Bronchial epithelial cell (primary cell): ENCODE data around the gene SEMA6A. TPM values are rescaled to one million over a fixed set of nuclear protein-coding genes. Genes with fewer than 3 reads are reported as not detected.

Experiments used
- DNase-seq: peaks from one replicate; pipeline ENCODE4 v3.0.0-alpha.2; 2010; ENCODE audit warnings: low read depth
- FAIRE-seq: peaks from 2 replicates; lab custom pipeline; 2011; peaks lifted over from hg19 to GRCh38; lab: Jason Lieb, UNC
- H3K27me3 ChIP-seq: 2 replicates; pipeline ENCODE4 v1.5.1; 2011; ENCODE audit warnings: low read length; ENCODE audit not compliant: control insufficient read depth, insufficient read depth
- H3K36me3 ChIP-seq: 2 replicates; pipeline ENCODE4 v1.5.1; 2011; ENCODE audit warnings: low read length; ENCODE audit not compliant: control insufficient read depth, insufficient read depth
- H3K4me3 ChIP-seq: 2 replicates; pipeline ENCODE4 v1.5.1; 2011; ENCODE audit warnings: mild to moderate bottlenecking, low read depth, low read length, control low read depth
- CTCF ChIP-seq: IDR thresholded peaks from 2 replicates; pipeline ENCODE4 v1.5.1; 2011; ENCODE audit warnings: mild to moderate bottlenecking, moderate library complexity, low read length, control low read depth, inconsistent platforms; ENCODE audit not compliant: insufficient read depth, severe bottlenecking
- total RNA-seq: library from RNA; depleted of rRNA; stranded (reverse); fragments of >200 nt; gene quantifications from 2 replicates; pipeline ENCODE4 v1.2.1, GENCODE V29; 2014

Gene SEMA6A
- total RNA-seq, 1 donor from 2014 or later, result 0.53 TPM

- TF ChIP-seq CTCF, result no peak
- no peaks in the 10 kb centered on the region for H3K36me3 ChIP-seq
- FAIRE-seq, result no peak
- no peak for DNase-seq
- H3K4me3 ChIP-seq, result no peak overlapping the region
- no peaks in the 10 kb centered on the region for H3K27me3 ChIP-seq
Measured at GRCh38 chr5:116401576-116401975, 173.0 kb downstream of the SEMA6A start.

- Histone ChIP-seq H3K36me3 (no peaks in the 10 kb centered on the region), H3K27me3 (no peaks in the 10 kb centered on the region), H3K4me3 (no peak overlapping the region)
- no peak for TF ChIP-seq CTCF
- FAIRE-seq (no peak), DNase-seq (no peak)
Measured at GRCh38 chr5:116396476-116397099, 178.0 kb downstream of the SEMA6A start.

- TF ChIP-seq CTCF, result no peak
- H3K27me3 ChIP-seq, result no peaks in the 10 kb centered on the region
- H3K4me3 ChIP-seq, result no peak overlapping the region
- H3K36me3 ChIP-seq, result no peaks in the 10 kb centered on the region
- no peak for DNase-seq
- no peak for FAIRE-seq
Measured at GRCh38 chr5:116395631-116396203, 178.9 kb downstream of the SEMA6A start.

GRCh38 chr5:116395226-116395625, 179.4 kb downstream of the SEMA6A start:
- TF ChIP-seq CTCF, result no peak
- Histone ChIP-seq H3K27me3 (no peaks in the 10 kb centered on the region), H3K4me3 (no peak overlapping the region), H3K36me3 (no peaks in the 10 kb centered on the region)
- DNase-seq (no peak), FAIRE-seq (no peak)

GRCh38 chr5:116394186-116394867, 180.3 kb downstream of the SEMA6A start:
- H3K36me3 ChIP-seq, result no peaks in the 10 kb centered on the region
- DNase-seq (no peak), FAIRE-seq (no peak)
- TF ChIP-seq CTCF, result no peak
- no peaks in the 10 kb centered on the region for H3K27me3 ChIP-seq
- H3K4me3 ChIP-seq, result no peak overlapping the region
